H1 (cell line): ENCODE data around the gene RPS6KA2. TPM values are rescaled to one million over a fixed set of nuclear protein-coding genes. Genes with fewer than 3 reads are reported as not detected.

Experiments
- CTCF ChIA-PET: fragments of 300-600 bp; sonication (Branson Sonifier 250); formaldehyde crosslinking; loops from one replicate; lab custom pipeline; 2021; ENCODE audit not compliant: partially characterized antibody; lab: Charles Lee
- POLR2A ChIA-PET: fragments of 300-600 bp; sonication (Branson Sonifier 250); formaldehyde crosslinking; loops from one replicate; lab custom pipeline; 2021; ENCODE audit warnings: inconsistent platforms; ENCODE audit not compliant: partially characterized antibody; lab: Charles Lee
- DNase-seq, 2 experiments: peaks; one replicate each; pipeline versions ENCODE4 v3.0.0 to v3.0.0-alpha.2; 2010 to 2022; ENCODE audit warnings: low spot score in 2 of 2, low read depth in 1 of 2, mixed read lengths in 1 of 2
- FAIRE-seq: peaks from 2 replicates; lab custom pipeline; 2011; peaks lifted over from hg19 to GRCh38; lab: Jason Lieb, UNC
- H2AFZ ChIP-seq: 2 replicates; pipeline ENCODE4 v1.8.1; 2012; ENCODE audit warnings: low read length, inconsistent platforms
- H2AK5ac ChIP-seq: 2 replicates; pipeline ENCODE4 v1.6.1; 2013; ENCODE audit warnings: low read depth, low read length
- H2BK120ac ChIP-seq: replicated peaks from 2 replicates; pipeline ENCODE3; 2013; ENCODE audit warnings: low read depth, low read length, inconsistent platforms
- H2BK12ac ChIP-seq: 2 replicates; pipeline ENCODE4 v1.6.1; 2013; ENCODE audit warnings: low read depth, low read length
- H2BK15ac ChIP-seq: 2 replicates; pipeline ENCODE4 v1.6.1; 2013; ENCODE audit warnings: low read length
- H2BK20ac ChIP-seq: 2 replicates; pipeline ENCODE4 v1.6.1; 2013; ENCODE audit warnings: low read length
- H2BK5ac ChIP-seq: 2 replicates; pipeline ENCODE4 v1.6.1; 2013; ENCODE audit warnings: low read depth, low read length
- H3K14ac ChIP-seq: 2 replicates; pipeline ENCODE4 v1.6.1; 2013; ENCODE audit warnings: inconsistent platforms; ENCODE audit not compliant: insufficient read length
- H3K18ac ChIP-seq: 2 replicates; pipeline ENCODE4 v1.6.1; 2013; ENCODE audit warnings: low read length; ENCODE audit errors: extremely low read depth
- H3K23ac ChIP-seq: 2 replicates; pipeline ENCODE4 v1.6.1; 2013; ENCODE audit warnings: inconsistent platforms; ENCODE audit not compliant: insufficient read length
- H3K23me2 ChIP-seq: 2 replicates; pipeline ENCODE4 v1.6.1; 2013; ENCODE audit warnings: low read depth, low read length
- H3K27ac ChIP-seq: 2 replicates; pipeline ENCODE4 v1.6.1; 2011; ENCODE audit warnings: low read depth, low read length, inconsistent platforms
- H3K27me3 ChIP-seq, 4 experiments: replicated peaks in 1 of 4; 1 replicate in 1 of 4; 2 replicates in 3 of 4; pipeline versions ENCODE4 v1.6.1 to v1.8.1; 2011 to 2013; ENCODE audit warnings: low read length in 3 of 4, mild to moderate bottlenecking in 3 of 4, inconsistent platforms in 2 of 4, mixed read lengths in 2 of 4, moderate library complexity in 1 of 4; ENCODE audit not compliant: control insufficient read depth in 3 of 4, insufficient read depth in 3 of 4; ENCODE audit errors: extremely low read depth in 1 of 4
- H3K36me3 ChIP-seq, 4 experiments: 2 replicates each; pipeline versions ENCODE4 v1.6.1 to v1.8.1; 2011 to 2013; ENCODE audit warnings: mild to moderate bottlenecking in 4 of 4, low read length in 3 of 4, moderate library complexity in 2 of 4, control low read depth in 1 of 4, inconsistent platforms in 1 of 4; ENCODE audit not compliant: insufficient read depth in 4 of 4, control insufficient read depth in 2 of 4
- H3K4ac ChIP-seq: replicated peaks from 2 replicates; pipeline ENCODE3; 2013; ENCODE audit warnings: low read length, low read depth, mixed read lengths, inconsistent platforms; ENCODE audit not compliant: insufficient read length
- H3K4me1 ChIP-seq, 4 experiments: replicated peaks in 1 of 4; 1 replicate in 1 of 4; 2 replicates in 3 of 4; pipeline versions ENCODE4 v1.6.1 to v1.8.1; 2011 to 2013; ENCODE audit warnings: low read length in 3 of 4, inconsistent platforms in 2 of 4, mixed read lengths in 1 of 4; ENCODE audit not compliant: insufficient read depth in 4 of 4, control insufficient read depth in 3 of 4
- H3K4me2 ChIP-seq, 2 experiments: 2 replicates each; pipeline versions ENCODE4 v1.6.1 to v1.8.1; 2011 to 2013; ENCODE audit warnings: low read depth in 2 of 2, low read length in 2 of 2, control low read depth in 1 of 2, inconsistent platforms in 1 of 2, mild to moderate bottlenecking in 1 of 2; ENCODE audit not compliant: insufficient read depth in 1 of 2
- H3K4me3 ChIP-seq, 4 experiments: fragments of 200-600, 300-600 bp in 1 of 4; sonication (generic), shearing (Covaris generic), sonication (Bioruptor Twin) in 1 of 4; 2 replicates each; pipeline versions ENCODE4 v1.5.1 to v1.8.1; 2011 to 2016; ENCODE audit warnings: low read length in 4 of 4, low read depth in 3 of 4, control low read depth in 2 of 4, inconsistent platforms in 2 of 4, mild to moderate bottlenecking in 2 of 4, mixed read lengths in 1 of 4, moderate library complexity in 1 of 4; ENCODE audit not compliant: insufficient read depth in 2 of 4; ENCODE audit errors: extremely low read depth in 1 of 4
- H3K56ac ChIP-seq: replicated peaks from 2 replicates; pipeline ENCODE3; 2013; ENCODE audit warnings: low read depth, mild to moderate bottlenecking, mixed read lengths, low read length, inconsistent platforms; ENCODE audit not compliant: insufficient read length
- H3K79me1 ChIP-seq: 2 replicates; pipeline ENCODE4 v1.6.1; 2013; ENCODE audit warnings: low read depth, low read length, control low read depth
- H3K79me2 ChIP-seq, 2 experiments: 2 replicates each; pipeline versions ENCODE4 v1.6.1 to v1.8.1; 2012 to 2013; ENCODE audit warnings: low read length in 2 of 2, mild to moderate bottlenecking in 2 of 2, inconsistent platforms in 1 of 2; ENCODE audit not compliant: insufficient read depth in 2 of 2, control insufficient read depth in 1 of 2
- H3K9ac ChIP-seq, 4 experiments: replicated peaks in 1 of 4; 1 replicate in 1 of 4; 2 replicates in 3 of 4; pipeline versions ENCODE4 v1.6.1 to v1.8.1; 2011 to 2013; ENCODE audit warnings: low read depth in 3 of 4, low read length in 3 of 4, control low read depth in 2 of 4, mild to moderate bottlenecking in 2 of 4, moderate library complexity in 2 of 4, inconsistent platforms in 1 of 4; ENCODE audit errors: extremely low read depth in 1 of 4
- H3K9me3 ChIP-seq, 2 experiments: 2 replicates each; pipeline versions ENCODE4 v1.6.1 to v1.8.1; 2012 to 2013; ENCODE audit warnings: mild to moderate bottlenecking in 2 of 2, moderate library complexity in 2 of 2, control low read depth in 1 of 2, inconsistent platforms in 1 of 2, low read depth in 1 of 2, low read length in 1 of 2, mixed read lengths in 1 of 2; ENCODE audit not compliant: insufficient read depth in 2 of 2
- H4K20me1 ChIP-seq, 2 experiments: replicated peaks in 1 of 2; 2 replicates each; pipeline versions ENCODE3 to v1.8.1; 2011 to 2013; ENCODE audit warnings: inconsistent platforms in 2 of 2, low read length in 2 of 2, mild to moderate bottlenecking in 1 of 2; ENCODE audit not compliant: insufficient read depth in 2 of 2, control insufficient read depth in 1 of 2
- H4K5ac ChIP-seq: 2 replicates; pipeline ENCODE4 v1.6.1; 2013; ENCODE audit warnings: low read length, low read depth, mixed read lengths, inconsistent platforms; ENCODE audit not compliant: insufficient read length
- H4K8ac ChIP-seq: 2 replicates; pipeline ENCODE4 v1.8.0; 2013; ENCODE audit warnings: mild to moderate bottlenecking, moderate library complexity, low read length, inconsistent platforms; ENCODE audit not compliant: insufficient read depth; ENCODE audit errors: extremely low read depth
- H4K91ac ChIP-seq: replicated peaks from 2 replicates; pipeline ENCODE3; 2013; ENCODE audit warnings: low read length, mixed read lengths, inconsistent platforms; ENCODE audit not compliant: insufficient read length
- ATF2 ChIP-seq: IDR thresholded peaks from 2 replicates; pipeline ENCODE4 v1.6.1; 2012; ENCODE audit warnings: low read length, inconsistent platforms
- BACH1 ChIP-seq: IDR thresholded peaks from 2 replicates; pipeline ENCODE4 v1.6.1; 2012; ENCODE audit warnings: low read length, improper control_type of control experiment
- E2F6 ChIP-seq: IDR thresholded peaks from 2 replicates; pipeline ENCODE4 v1.6.1; 2012; ENCODE audit warnings: inconsistent platforms
- HDAC2 ChIP-seq, 2 experiments: fragments of 300-600 bp in 1 of 2; sonication (generic) in 1 of 2; IDR thresholded peaks; 2 replicates each; pipeline ENCODE4 v1.6.1; 2011 to 2012; ENCODE audit warnings: low read depth in 2 of 2, low read length in 2 of 2, mild to moderate bottlenecking in 2 of 2, moderate library complexity in 2 of 2, borderline replicate concordance in 1 of 2, inconsistent platforms in 1 of 2
- JUN ChIP-seq: IDR thresholded peaks from 2 replicates; pipeline ENCODE4 v1.6.1; 2011; ENCODE audit warnings: low read depth, mild to moderate bottlenecking, improper control_type of control experiment, low read length
- KDM1A ChIP-seq: fragments of 200-600, 300-600 bp; sonication (generic); IDR thresholded peaks from 2 replicates; pipeline ENCODE4 v1.7.1; 2016; ENCODE audit warnings: mild to moderate bottlenecking, low read length, borderline replicate concordance
- KDM5A ChIP-seq: fragments of 200-600 bp; IDR thresholded peaks from 2 replicates; pipeline ENCODE4 v1.7.1; 2012; ENCODE audit warnings: mild to moderate bottlenecking, low read length, inconsistent platforms, mixed read lengths
- SUZ12 ChIP-seq: fragments of 200-600 bp; sonication (generic); IDR thresholded peaks from 2 replicates; pipeline ENCODE4 v1.6.1; 2012; ENCODE audit warnings: mild to moderate bottlenecking, inconsistent platforms, low read length, moderate library complexity, mixed read lengths
- TAF1 ChIP-seq: IDR thresholded peaks from 2 replicates; pipeline ENCODE4 v1.6.1; 2011; ENCODE audit warnings: mild to moderate bottlenecking, low read depth, low read length
- WGBS, 2 experiments: shearing (Covaris generic) in 1 of 2; methylation state at CpG; one replicate each; pipeline versions ENCODE4 v1.1.6 to v1.1.7; 2013 to 2015; ENCODE audit warnings: low lambda C conversion rate in 2 of 2, mixed read lengths in 2 of 2, inconsistent platforms in 1 of 2, low coverage in 1 of 2, missing lambda C conversion rate in 1 of 2; ENCODE audit not compliant: insufficient replicate concordance in 2 of 2, insufficient coverage in 1 of 2, insufficient read length in 1 of 2; ENCODE audit errors: extremely low coverage in 1 of 2, missing lambda C conversion rate in 1 of 2; 5-methylcytosine and 5-hydroxymethylcytosine counted together
- polyA plus RNA-seq, 7 experiments: library from polyadenylated mRNA; depleted of rRNA in 3 of 7; stranded (reverse) in 5 of 7; unstranded in 2 of 7; fragments of >200 nt in 5 of 7; fragments of 200-250 nt in 2 of 7; gene quantifications; 1 replicate in 5 of 7; 2 replicates in 1 of 7; 4 replicates in 1 of 7; pipeline versions ENCODE4 v1.2.1 to v1.2.3, GENCODE V29; 2011 to 2013; ENCODE audit warnings: missing spikeins in 2 of 7, mixed read lengths in 2 of 7
- total RNA-seq: library from RNA; stranded (reverse); fragmentation: NEBNext Ultra II Directional; extraction: Animal tissue kit (Norgen Biotek cat#: 25700); gene quantifications from 2 replicates; pipeline ENCODE4 v1.2.1, GENCODE V29; 2021

Gene RPS6KA2
- total and polyA plus RNA-seq, 2 of the 8 experiments (the other 6 are each of a cell fraction or from before 2014, with no cell fraction given) = 8.8 to 25.7 TPM

DNA sequence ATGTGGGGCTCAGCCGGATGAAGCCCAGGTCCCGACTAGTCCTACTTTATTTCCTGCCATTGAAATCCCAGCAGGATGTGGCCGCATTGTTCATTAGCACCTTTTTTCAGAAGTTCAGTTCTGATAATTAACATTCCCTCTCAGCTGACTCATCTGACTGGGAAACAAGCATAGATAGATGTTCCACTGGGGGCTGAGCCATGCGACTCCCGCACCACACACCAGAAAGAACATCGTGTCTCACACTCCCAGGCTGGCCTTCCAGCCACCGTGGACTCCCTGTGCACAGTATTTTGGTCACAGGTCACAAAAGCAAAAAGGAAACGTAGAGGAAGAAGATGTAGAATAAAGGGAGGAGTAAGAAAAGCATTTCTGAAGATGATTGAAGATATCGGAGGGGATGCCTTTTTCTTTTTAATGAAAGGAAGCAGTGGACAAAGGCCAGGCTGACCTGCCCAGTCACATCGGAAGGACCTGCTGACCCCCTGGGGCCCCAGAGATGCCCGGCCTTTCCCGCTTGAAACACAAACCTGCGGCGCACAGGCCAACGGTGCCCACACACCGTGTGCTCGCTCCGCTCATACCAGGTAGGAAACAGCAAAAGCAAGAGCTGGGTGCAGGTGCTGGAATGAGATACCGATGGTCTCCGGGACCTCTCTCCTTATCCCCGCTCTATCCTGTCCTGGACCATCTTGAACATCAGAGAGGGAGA lies 11.8 kb downstream of the RPS6KA2 start:
- Histone ChIP-seq H3K23me2 (no peaks in the 10 kb centered on the region), H2BK12ac (no peak overlapping the region), H3K36me3 (no peaks in the 10 kb centered on the region; a peak in 2 of 8 replicates), H3K27ac (no peak overlapping the region), H3K4me3 (no peak overlapping the region), H3K56ac (no peak overlapping the region), H3K23ac (no peak overlapping the region), H3K79me1 (peaks cover 13% of the 10 kb centered on the region; the same call in 1 of the 2 replicates), H3K9ac (no peak overlapping the region), H3K18ac (no peak overlapping the region), H3K14ac (no peak overlapping the region), H3K4ac (no peak overlapping the region), H3K9me3 (no peaks in the 10 kb centered on the region), H2AK5ac (no peak overlapping the region), H2BK15ac (no peak overlapping the region), H2AFZ (no peak overlapping the region), H4K20me1 (peaks cover 9 to 16% of the 10 kb centered on the region in 2 experiments), H2BK5ac (no peak overlapping the region), H4K91ac (no peak overlapping the region), H2BK120ac (no peak overlapping the region), H3K4me1 (peaks cover 0 to 5% (median 2%) of the 10 kb centered on the region in 4 experiments; a peak in 5 of 7 replicates), H3K79me2 (peaks cover 0 to 67% of the 10 kb centered on the region in 2 experiments; a peak in 2 of 4 replicates), H3K4me2 (no peak overlapping the region), H2BK20ac (no peak overlapping the region), H3K27me3 (no peaks in the 10 kb centered on the region), H4K8ac (no peak overlapping the region), H4K5ac (no peak overlapping the region)
- ChIA-PET POLR2A (no interaction called here), CTCF (interaction anchor here (0.7 to 2.8 kb wide), 2 partner anchors 12 to 82 kb away, joined by 3 to 17 read pairs; no protein-coding TSS in a partner anchor)
- no peak for TF ChIP-seq JUN
- TF ChIP-seq SUZ12 = no peak
- TF ChIP-seq ATF2 = no peak
- TF ChIP-seq TAF1 = no peak
- TF ChIP-seq E2F6 = no peak
- no peak for TF ChIP-seq BACH1
- no peak for TF ChIP-seq KDM1A
- no peak for TF ChIP-seq HDAC2 (IDR thresholded peaks at IDR 0.05; ENCODE audit: borderline replicate concordance in 1 of 2, low read depth in 2 of 2, low read length in 2 of 2)
- no peak for TF ChIP-seq KDM5A
- no peak for DNase-seq
- FAIRE-seq = no peak
- 88 to 100% methylated on average over 1 to 21 of the region's 21 CpGs for WGBS, 2 experiments
